ENCODE results near the gene AKT3.

AKT3 gene

GRCh38 chr1:243716906-243717305 lies 133.1 kb downstream of the AKT3 start:
- no peak for TF ChIP-seq CTCF (conservative IDR thresholded peaks at IDR 0.05; ENCODE audit: control insufficient read depth, insufficient read depth, low read depth, low read length)
- no peak for DNase-seq (ENCODE audit: low read depth)
- no peak overlapping the region for H3K4me3 ChIP-seq (ENCODE audit: control insufficient read depth, low read depth, low read length)

- peak; percentile 50 for DNase-seq (ENCODE audit: low read depth)
- H3K4me3 ChIP-seq (ENCODE audit: control insufficient read depth, low read depth, low read length): no peak overlapping the region
- no peak for TF ChIP-seq CTCF (conservative IDR thresholded peaks at IDR 0.05; ENCODE audit: control insufficient read depth, insufficient read depth, low read depth, low read length)
Observed at GRCh38 chr1:243715285-243715684, 134.8 kb downstream of the AKT3 start.

GRCh38 chr1:243713470-243714186 lies 136.4 kb downstream of the AKT3 start:
- no peak for TF ChIP-seq CTCF (conservative IDR thresholded peaks at IDR 0.05; ENCODE audit: control insufficient read depth, insufficient read depth, low read depth, low read length)
- DNase-seq (ENCODE audit: low read depth): peak; percentile 62
- no peak overlapping the region for H3K4me3 ChIP-seq (ENCODE audit: control insufficient read depth, low read depth, low read length)

- DNase-seq (ENCODE audit: low read depth): peak; percentile 19
- no peak overlapping the region for H3K4me3 ChIP-seq (ENCODE audit: control insufficient read depth, low read depth, low read length)
- TF ChIP-seq CTCF (conservative IDR thresholded peaks at IDR 0.05; ENCODE audit: control insufficient read depth, insufficient read depth, low read depth, low read length): peak; percentile 42
Observed at GRCh38 chr1:243712941-243713340, 137.1 kb downstream of the AKT3 start.

- no peak overlapping the region for H3K4me3 ChIP-seq (ENCODE audit: control insufficient read depth, low read depth, low read length)
- no peak for DNase-seq (ENCODE audit: low read depth)
- TF ChIP-seq CTCF (conservative IDR thresholded peaks at IDR 0.05; ENCODE audit: control insufficient read depth, insufficient read depth, low read depth, low read length): no peak
Observed at GRCh38 chr1:243712242-243712641, 137.8 kb downstream of the AKT3 start.

GRCh38 chr1:243710467-243710866 lies 139.6 kb downstream of the AKT3 start:
- no peak for DNase-seq (ENCODE audit: low read depth)
- TF ChIP-seq CTCF (conservative IDR thresholded peaks at IDR 0.05; ENCODE audit: control insufficient read depth, insufficient read depth, low read depth, low read length): no peak
- no peak overlapping the region for H3K4me3 ChIP-seq (ENCODE audit: control insufficient read depth, low read depth, low read length)

All from fibroblast of mammary gland (primary cell).